Measurements from ENCODE around the gene TMCC1. TPM values are rescaled to one million over a fixed set of nuclear protein-coding genes. Genes with fewer than 3 reads are reported as not detected.
A peak's percentile ranks its signal among the peaks of the same experiment; 100 is the strongest.

TMCC1 gene
- total RNA-seq, 4 donors from 2014 or later = 23.2 to 78.7 (median 54.1) TPM

DNA sequence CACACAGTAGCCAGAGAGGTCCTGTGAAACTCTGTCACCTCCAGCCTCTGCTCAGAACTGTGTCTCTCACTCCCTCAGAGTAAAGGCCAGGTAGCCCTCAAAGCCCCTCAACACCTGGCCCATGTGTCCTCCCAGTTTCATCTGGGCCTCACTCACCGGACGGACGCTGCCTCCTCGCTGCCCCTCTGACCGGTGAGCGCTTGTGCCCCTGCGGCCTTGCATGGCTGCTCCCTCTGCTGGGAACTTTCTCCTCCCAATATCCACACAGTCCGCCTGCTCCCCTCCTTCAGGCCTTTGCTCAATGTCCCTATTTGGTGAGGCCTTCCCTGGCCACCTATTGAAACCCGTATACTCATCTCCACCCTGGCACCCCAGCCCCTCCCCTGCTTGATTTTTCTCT lies 44.2 kb upstream of the TMCC1 start:
- H3K27me3 ChIP-seq = no peaks in the 10 kb centered on the region
- TF ChIP-seq CTCF (IDR thresholded peaks at IDR 0.05) (no peak), POLR2A (IDR thresholded peaks at IDR 0.05) (no peak)
- no peaks in the 10 kb centered on the region for H3K9me3 ChIP-seq
- no peaks in the 10 kb centered on the region for H3K36me3 ChIP-seq
- no peak for DNase-seq
- intact Hi-C loops (cut with DNase I; ENCODE audit: low total_unique reads) = loop anchor here (10.0 kb wide), 1 partner anchor 283 kb away; no protein-coding TSS in a partner anchor
- H3K27ac ChIP-seq = no peak overlapping the region
- no peaks in the 10 kb centered on the region for H3K4me1 ChIP-seq
- H3K4me3 ChIP-seq = no peak overlapping the region

DNA sequence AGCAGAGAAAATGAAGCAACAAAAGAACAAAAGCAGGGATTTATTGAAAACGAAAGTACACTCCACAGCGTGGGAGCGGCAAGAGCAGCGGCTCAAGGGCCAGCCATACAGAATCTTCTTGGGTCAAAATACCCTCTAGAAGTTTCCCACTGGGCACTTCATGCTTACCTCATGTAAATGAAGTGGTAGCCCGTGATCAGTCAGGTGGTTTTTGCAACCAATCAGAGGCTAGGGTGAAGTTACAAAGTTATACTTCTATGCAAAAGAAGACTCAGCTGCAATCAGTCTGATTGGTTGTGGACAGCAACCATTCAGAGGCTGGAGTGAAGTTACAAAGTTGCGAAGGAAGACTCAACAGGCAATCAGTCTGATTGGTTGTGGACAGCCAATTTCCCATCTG lies 43.2 kb upstream of the TMCC1 start:
- Histone ChIP-seq H3K27ac (peak overlapping the region; percentile 61 to 79), H3K36me3 (no peaks in the 10 kb centered on the region), H3K27me3 (no peaks in the 10 kb centered on the region), H3K4me3 (peak overlapping the region; percentile 21 to 29), H3K9me3 (no peaks in the 10 kb centered on the region), H3K4me1 (no peaks in the 10 kb centered on the region)
- DNase-seq = peak; percentile 34 to 59
- intact Hi-C loops (cut with DNase I; ENCODE audit: low total_unique reads) = loop anchor here (10.0 kb wide), 1 partner anchor 282 kb away; no protein-coding TSS in a partner anchor
- TF ChIP-seq POLR2A (IDR thresholded peaks at IDR 0.05) (no peak), CTCF (IDR thresholded peaks at IDR 0.05) (no peak)

GRCh38 chr3:129934234-129935123 lies 41.0 kb upstream of the TMCC1 start:
- Histone ChIP-seq H3K4me1 (no peaks in the 10 kb centered on the region), H3K9me3 (no peaks in the 10 kb centered on the region), H3K36me3 (no peaks in the 10 kb centered on the region), H3K4me3 (no peak overlapping the region), H3K27me3 (no peaks in the 10 kb centered on the region), H3K27ac (no peak overlapping the region)
- intact Hi-C loops (cut with DNase I; ENCODE audit: low total_unique reads) = loop anchor here (10.0 kb wide), 1 partner anchor 280 kb away; no protein-coding TSS in a partner anchor
- peak; percentile 22 to 37 for DNase-seq
- TF ChIP-seq CTCF (IDR thresholded peaks at IDR 0.05) = peak; percentile 86 to 89 (median 87)
- no peak for TF ChIP-seq POLR2A (IDR thresholded peaks at IDR 0.05)

- no peak overlapping the region for H3K27ac ChIP-seq
- intact Hi-C loops (cut with DNase I; ENCODE audit: low total_unique reads) = loop anchor here (10.0 kb wide), 1 partner anchor 279 kb away; no protein-coding TSS in a partner anchor
- no peaks in the 10 kb centered on the region for H3K36me3 ChIP-seq
- DNase-seq = no peak
- no peaks in the 10 kb centered on the region for H3K9me3 ChIP-seq
- no peaks in the 10 kb centered on the region for H3K27me3 ChIP-seq
- H3K4me3 ChIP-seq = no peak overlapping the region
- TF ChIP-seq POLR2A (IDR thresholded peaks at IDR 0.05) (no peak), CTCF (IDR thresholded peaks at IDR 0.05) (no peak)
- H3K4me1 ChIP-seq = no peaks in the 10 kb centered on the region
Observed at GRCh38 chr3:129933471-129933870, 40.0 kb upstream of the TMCC1 start.

- no peaks in the 10 kb centered on the region for H3K36me3 ChIP-seq
- no peaks in the 10 kb centered on the region for H3K9me3 ChIP-seq
- no peaks in the 10 kb centered on the region for H3K4me1 ChIP-seq
- TF ChIP-seq CTCF (IDR thresholded peaks at IDR 0.05) = no peak
- TF ChIP-seq POLR2A (IDR thresholded peaks at IDR 0.05) = no peak
- H3K27ac ChIP-seq = no peak overlapping the region
- intact Hi-C loops (cut with DNase I; ENCODE audit: low total_unique reads) = no loop called here
- H3K4me3 ChIP-seq = no peak overlapping the region
- no peaks in the 10 kb centered on the region for H3K27me3 ChIP-seq
- no peak for DNase-seq
Observed at GRCh38 chr3:129929383-129929782, 35.9 kb upstream of the TMCC1 start.
